ENCODE results near the gene SAYSD1.

DNA sequence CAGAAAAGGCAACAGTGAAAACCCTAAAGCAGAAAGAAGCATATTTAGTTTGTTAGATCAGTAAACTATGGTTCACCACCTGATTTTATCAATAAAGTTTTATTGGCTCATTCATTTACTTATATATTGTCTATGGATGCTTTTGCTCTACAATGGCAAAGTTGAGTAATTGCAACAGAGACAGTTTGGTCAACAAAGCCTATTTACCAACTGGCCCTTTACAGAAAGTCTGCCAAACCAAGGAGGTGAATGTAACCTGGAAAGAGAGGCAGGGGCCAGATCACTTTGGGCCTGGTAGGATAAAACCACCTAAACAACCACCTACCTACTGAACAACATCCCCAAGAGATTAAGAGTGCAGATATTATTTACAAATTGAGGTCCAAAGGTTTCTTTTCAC is 19.4 kb downstream of the SAYSD1 start:
- TF ChIP-seq CTCF (IDR thresholded peaks at IDR 0.05; ENCODE audit: insufficient read depth, low read length, poor library complexity, severe bottlenecking) = no peak
- no peak for TF ChIP-seq EZH2phosphoT487 (conservative IDR thresholded peaks at IDR 0.05; ENCODE audit: low read length)
